ENCODE data around the gene SMC1A. TPM values are rescaled to one million over a fixed set of nuclear protein-coding genes. Genes with fewer than 3 reads are reported as not detected.
A peak's percentile ranks its signal among the peaks of the same experiment; 100 is the strongest.
"Not testable (repeated sequence)": the region's sequence is repeated elsewhere in the genome, so short reads cannot be mapped to it uniquely, and the experiment has no call there.

The SMC1A gene
- total RNA-seq: 100 to 1,000 TPM; 159 to 171 TPM

- H3K4me1 Mint-ChIP-seq: peaks cover 28% of the 10 kb centered on the region
- peak within 1 kb of the TSS; percentile 92 for H3K4me3 Mint-ChIP-seq
- ATAC-seq (peak; percentile 89), DNase-seq (peak; percentile 97)
- CTCF ChIA-PET: interaction anchor here (0.9 to 2.6 kb wide), 8 partner anchors 9 to 109 kb away, joined by 3 to 13 read pairs (median 5); partner anchors contain the start of gene HSD17B10
- peak within 1 kb of the TSS; percentile 93 for H3K27ac Mint-ChIP-seq
- H3K36me3 Mint-ChIP-seq: peaks cover 20% of the 10 kb centered on the region
- H3K9me3 Mint-ChIP-seq (ENCODE audit: low read depth): no peaks in the 10 kb centered on the region
- H3K27me3 Mint-ChIP-seq: no peaks in the 10 kb centered on the region
These were observed at the start of gene SMC1A for GRCh38 chrX:53422086-53422860. Gene SMC1A, minus strand, starts transcription at chrX:53422654. Its CDS starts 54 bp downstream, at chrX:53422600.

GRCh38 chrX:53471346-53471745, 48.9 kb upstream of the SMC1A start:
- no peaks in the 10 kb centered on the region for H3K9me3 Mint-ChIP-seq (ENCODE audit: low read depth)
- no peaks in the 10 kb centered on the region for H3K36me3 Mint-ChIP-seq
- H3K27me3 Mint-ChIP-seq: peaks cover 4% of the 10 kb centered on the region
- CTCF ChIA-PET: no interaction called here
- H3K4me3 Mint-ChIP-seq: no peak overlapping the region
- no peak overlapping the region for H3K27ac Mint-ChIP-seq
- DNase-seq (no peak), ATAC-seq (no peak)
- no peaks in the 10 kb centered on the region for H3K4me1 Mint-ChIP-seq

- ATAC-seq; H3K9me3 Mint-ChIP-seq (ENCODE audit: low read depth); DNase-seq; H3K4me1 Mint-ChIP-seq; H3K36me3 Mint-ChIP-seq; H3K27me3 Mint-ChIP-seq; H3K4me3 Mint-ChIP-seq; CTCF ChIA-PET; H3K27ac Mint-ChIP-seq: not testable (repeated sequence)
These were observed 46.2 kb upstream of the SMC1A start for GRCh38 chrX:53468659-53469058.

GRCh38 chrX:53458082-53458481, 35.6 kb upstream of the SMC1A start:
- Mint-ChIP-seq H3K27me3 (peaks cover 21% of the 10 kb centered on the region), H3K4me3 (no peak overlapping the region), H3K4me1 (no peaks in the 10 kb centered on the region), H3K9me3 (ENCODE audit: low read depth) (no peaks in the 10 kb centered on the region), H3K27ac (no peak overlapping the region), H3K36me3 (no peaks in the 10 kb centered on the region)
- no peak for DNase-seq
- no peak for ATAC-seq
- CTCF ChIA-PET: interaction anchor here (1.1 to 1.8 kb wide), 2 partner anchors 12 to 23 kb away, joined by 4 to 6 read pairs; no protein-coding TSS in a partner anchor

GRCh38 chrX:53456254-53456653, 33.8 kb upstream of the SMC1A start:
- Mint-ChIP-seq H3K4me3 (no peak overlapping the region), H3K4me1 (no peaks in the 10 kb centered on the region), H3K27me3 (peaks cover 21% of the 10 kb centered on the region), H3K27ac (no peak overlapping the region), H3K36me3 (no peaks in the 10 kb centered on the region), H3K9me3 (ENCODE audit: low read depth) (no peaks in the 10 kb centered on the region)
- ATAC-seq: no peak
- CTCF ChIA-PET: no interaction called here
- DNase-seq: no peak

- ATAC-seq (no peak), DNase-seq (no peak)
- Mint-ChIP-seq H3K4me1 (no peaks in the 10 kb centered on the region), H3K9me3 (ENCODE audit: low read depth) (no peaks in the 10 kb centered on the region), H3K27me3 (peaks cover 13% of the 10 kb centered on the region), H3K27ac (no peak overlapping the region), H3K4me3 (no peak overlapping the region), H3K36me3 (no peaks in the 10 kb centered on the region)
- CTCF ChIA-PET: interaction anchor here (0.9 kb wide), 1 partner anchor 135 kb away, joined by 3 read pairs; no protein-coding TSS in a partner anchor
These were observed 30.4 kb upstream of the SMC1A start for GRCh38 chrX:53452812-53453211.

- ATAC-seq (no peak), DNase-seq (no peak)
- H3K9me3 Mint-ChIP-seq (ENCODE audit: low read depth): no peaks in the 10 kb centered on the region
- CTCF ChIA-PET: interaction anchor here (1.1 to 5.1 kb wide), 3 partner anchors 32 to 136 kb away, joined by 3 to 39 read pairs (median 5); no protein-coding TSS in a partner anchor
- no peaks in the 10 kb centered on the region for H3K4me1 Mint-ChIP-seq
- H3K27me3 Mint-ChIP-seq: no peaks in the 10 kb centered on the region
- H3K36me3 Mint-ChIP-seq: no peaks in the 10 kb centered on the region
- no peak overlapping the region for H3K4me3 Mint-ChIP-seq
- no peak overlapping the region for H3K27ac Mint-ChIP-seq
These were observed 27.2 kb upstream of the SMC1A start for GRCh38 chrX:53449632-53450031.

- CTCF ChIA-PET: interaction anchor here (0.8 to 5.1 kb wide), 4 partner anchors 12 to 134 kb away, joined by 3 to 39 read pairs (median 6); no protein-coding TSS in a partner anchor
- Mint-ChIP-seq H3K4me3 (no peak overlapping the region), H3K4me1 (no peaks in the 10 kb centered on the region), H3K27ac (no peak overlapping the region), H3K36me3 (no peaks in the 10 kb centered on the region), H3K9me3 (ENCODE audit: low read depth) (no peaks in the 10 kb centered on the region), H3K27me3 (no peaks in the 10 kb centered on the region)
- DNase-seq: no peak
- ATAC-seq: no peak
These were observed 25.0 kb upstream of the SMC1A start for GRCh38 chrX:53447441-53447840.

GRCh38 chrX:53445977-53446376, 23.5 kb upstream of the SMC1A start:
- H3K27ac Mint-ChIP-seq: no peak overlapping the region
- DNase-seq (peak; percentile 68), ATAC-seq (peak; percentile 49)
- no peak overlapping the region for H3K4me3 Mint-ChIP-seq
- no peaks in the 10 kb centered on the region for H3K27me3 Mint-ChIP-seq
- no peaks in the 10 kb centered on the region for H3K9me3 Mint-ChIP-seq (ENCODE audit: low read depth)
- no peaks in the 10 kb centered on the region for H3K36me3 Mint-ChIP-seq
- CTCF ChIA-PET: interaction anchor here (0.7 to 5.1 kb wide), 17 partner anchors 10 to 201 kb away, joined by 3 to 46 read pairs (median 5); partner anchors contain the start of genes HSD17B10, RIBC1 and SMC1A
- peaks cover 4% of the 10 kb centered on the region for H3K4me1 Mint-ChIP-seq

- Mint-ChIP-seq H3K27me3 (no peaks in the 10 kb centered on the region), H3K4me1 (peaks cover 28% of the 10 kb centered on the region), H3K27ac (peak overlapping the region; percentile 82), H3K36me3 (no peaks in the 10 kb centered on the region), H3K9me3 (ENCODE audit: low read depth) (no peaks in the 10 kb centered on the region), H3K4me3 (peak overlapping the region; percentile 81)
- DNase-seq: no peak
- no peak for ATAC-seq
- CTCF ChIA-PET: interaction anchor here (0.6 kb wide), 1 partner anchor 123 kb away, joined by 3 read pairs; no protein-coding TSS in a partner anchor
These were observed 19.8 kb upstream of the SMC1A start for GRCh38 chrX:53442322-53442631.

- H3K27ac Mint-ChIP-seq: peak overlapping the region; percentile 82
- H3K9me3 Mint-ChIP-seq (ENCODE audit: low read depth): no peaks in the 10 kb centered on the region
- H3K36me3 Mint-ChIP-seq: no peaks in the 10 kb centered on the region
- CTCF ChIA-PET: interaction anchor here (0.6 to 0.9 kb wide), 2 partner anchors 19 to 123 kb away, joined by 3 read pairs; partner anchors contain the start of genes RIBC1 and SMC1A
- ATAC-seq (peak; percentile 88), DNase-seq (peak; percentile 86)
- peak overlapping the region; percentile 81 for H3K4me3 Mint-ChIP-seq
- H3K27me3 Mint-ChIP-seq: no peaks in the 10 kb centered on the region
- peaks cover 30% of the 10 kb centered on the region for H3K4me1 Mint-ChIP-seq
These were observed 19.3 kb upstream of the SMC1A start for GRCh38 chrX:53441531-53442321.

- peak overlapping the region; percentile 82 for H3K27ac Mint-ChIP-seq
- no peaks in the 10 kb centered on the region for H3K27me3 Mint-ChIP-seq
- CTCF ChIA-PET: interaction anchor here (0.9 kb wide), 1 partner anchor 18 kb away, joined by 3 read pairs; the partner anchor contains the start of genes RIBC1 and SMC1A
- peak; percentile 43 for DNase-seq
- H3K4me3 Mint-ChIP-seq: peak overlapping the region; percentile 81
- H3K4me1 Mint-ChIP-seq: peaks cover 35% of the 10 kb centered on the region
- no peaks in the 10 kb centered on the region for H3K9me3 Mint-ChIP-seq (ENCODE audit: low read depth)
- ATAC-seq: peak; percentile 8
- no peaks in the 10 kb centered on the region for H3K36me3 Mint-ChIP-seq
These were observed 18.4 kb upstream of the SMC1A start for GRCh38 chrX:53440621-53441517.

All from activated CD8-positive, alpha-beta memory T cell treated with anti-CD3 and anti-CD28 coated beads, Interleukin-2, amount 10 ng/mL, durations not matched to agents 7 days and 5 days (primary cell).